GM12878 (cell line): ENCODE data around the gene KCNC1. TPM values are rescaled to one million over a fixed set of nuclear protein-coding genes. Genes with fewer than 3 reads are reported as not detected.

Experiments
- ATAC-seq: fragments of 200-7000 bp; cut with Tn5 transposase; 3 replicates; pipeline ENCODE4 v1.9.1; 2020; ENCODE audit warnings: mild to moderate bottlenecking, moderate library complexity
- BruUV-seq: library from RNA; stranded (reverse); fragments of 400-500 nt; replicated peaks from 2 replicates; lab custom pipeline; 2021; lab: Mats Ljungman, UMichigan
- CTCF ChIA-PET: fragments of 300-600 bp; sonication (Branson Sonifier 250); formaldehyde crosslinking; extraction: SDS; loops from one replicate; lab custom pipeline; 2021; ENCODE audit warnings: inconsistent platforms; lab: Yijun Ruan, JAX
- POLR2A ChIA-PET: fragments of 350-600 bp; formaldehyde crosslinking; extraction: SDS; loops from one replicate; lab custom pipeline; 2021; ENCODE audit warnings: inconsistent platforms; lab: Charles Lee
- RAD21 ChIA-PET: fragments of 300-600 bp; sonication (Branson Sonifier 250); formaldehyde crosslinking; loops from one replicate; lab custom pipeline; 2023; ENCODE audit warnings: antibody characterized with exemption; ENCODE audit not compliant: unreplicated experiment; lab: Charles Lee
- SMC1A ChIA-PET: fragments of 300-600 bp; sonication (Branson Sonifier 250); formaldehyde crosslinking; loops from one replicate; lab custom pipeline; 2023; ENCODE audit not compliant: unreplicated experiment, uncharacterized antibody; lab: Charles Lee
- DNase-seq: peaks from one replicate; pipeline ENCODE4 v3.0.0-alpha.2; 2011; ENCODE audit warnings: low read depth, low spot score
- FAIRE-seq: peaks from 3 replicates; lab custom pipeline; 2011; peaks lifted over from hg19 to GRCh38; lab: Jason Lieb, UNC
- H2AFZ ChIP-seq: 2 replicates; pipeline ENCODE4 v1.6.0; 2011; ENCODE audit warnings: low read depth, low read length, control low read depth; ENCODE audit not compliant: control insufficient read depth
- H3K27ac ChIP-seq: 2 replicates; pipeline ENCODE4 v1.5.1; 2011; ENCODE audit warnings: control low read depth; ENCODE audit not compliant: control insufficient read depth, insufficient read depth
- H3K27me3 ChIP-seq, 2 experiments: replicated peaks in 1 of 2; 2 replicates each; pipeline versions ENCODE4 v1.6.0 to v1.6.1; 2011; ENCODE audit warnings: low read length in 1 of 2; ENCODE audit not compliant: control insufficient read depth in 2 of 2, insufficient read depth in 2 of 2
- H3K36me3 ChIP-seq, 2 experiments: 2 replicates each; pipeline ENCODE4 v1.5.1; 2011; ENCODE audit warnings: low read length in 1 of 2; ENCODE audit not compliant: control insufficient read depth in 2 of 2, insufficient read depth in 2 of 2
- H3K4me1 ChIP-seq: 2 replicates; pipeline ENCODE4 v1.6.1; 2011; ENCODE audit warnings: mild to moderate bottlenecking, low read length, moderate library complexity, mixed read lengths; ENCODE audit not compliant: control insufficient read depth, insufficient read depth
- H3K4me2 ChIP-seq: 2 replicates; pipeline ENCODE4 v1.6.0; 2011; ENCODE audit warnings: control low read depth; ENCODE audit not compliant: control insufficient read depth, insufficient read depth
- H3K4me3 ChIP-seq: fragments of 200-600 bp; sonication (generic); 2 replicates; pipeline ENCODE4 v1.5.1; 2016
- H3K79me2 ChIP-seq: 2 replicates; pipeline ENCODE4 v1.6.0; 2011; ENCODE audit warnings: low read length; ENCODE audit not compliant: control insufficient read depth, insufficient read depth
- H3K9ac ChIP-seq: 2 replicates; pipeline ENCODE4 v1.8.0; 2011; ENCODE audit warnings: low read length, control low read depth, mixed read lengths; ENCODE audit not compliant: control insufficient read depth, insufficient read depth
- H3K9me3 ChIP-seq: replicated peaks from 3 replicates; pipeline ENCODE4 v1.5.1; 2011; ENCODE audit warnings: mild to moderate bottlenecking, low read length; ENCODE audit not compliant: control insufficient read depth, insufficient read depth
- H4K20me1 ChIP-seq: 2 replicates; pipeline ENCODE4 v1.6.0; 2011; ENCODE audit not compliant: control insufficient read depth, insufficient read depth
- CHD2 ChIP-seq: IDR thresholded peaks from 2 replicates; pipeline ENCODE4 v1.6.1; 2011; ENCODE audit warnings: low read depth, low read length, improper control_type of control experiment, borderline replicate concordance
- HCFC1 ChIP-seq: fragments of 150-350 bp; IDR thresholded peaks from 2 replicates; pipeline ENCODE4 v1.6.1; 2014; ENCODE audit warnings: low read length
- MEF2B ChIP-seq: fragments of 450-650 bp; IDR thresholded peaks from 2 replicates; pipeline ENCODE4 v1.6.1; 2018; ENCODE audit warnings: mild to moderate bottlenecking, moderate library complexity; ENCODE audit not compliant: partially characterized antibody, poor library complexity, severe bottlenecking
- PAX5 ChIP-seq: IDR thresholded peaks from 2 replicates; pipeline ENCODE4 v1.6.1; 2011; ENCODE audit warnings: low read depth, low read length, borderline replicate concordance
- STAT3 ChIP-seq: IDR thresholded peaks from 2 replicates; pipeline ENCODE4 v1.6.1; 2011; ENCODE audit warnings: low read depth, low read length, improper control_type of control experiment
- SUZ12 ChIP-seq: fragments of 200-600 bp; sonication (generic); IDR thresholded peaks from one replicate; pipeline ENCODE4 v1.6.1; 2018; ENCODE audit warnings: antibody characterized with exemption, mild to moderate bottlenecking; ENCODE audit not compliant: unreplicated experiment
- TCF7 ChIP-seq: IDR thresholded peaks from 2 replicates; pipeline ENCODE4 v1.6.1; 2014; ENCODE audit warnings: antibody characterized with exemption, borderline replicate concordance
- ZNF24 ChIP-seq: fragments of 450-650 bp; IDR thresholded peaks from 2 replicates; pipeline ENCODE4 v1.6.1; 2017; ENCODE audit warnings: antibody characterized with exemption, mild to moderate bottlenecking
- WGBS: methylation state at CpG from one replicate; pipeline ENCODE4 v1.1.6; 2016; ENCODE audit warnings: low lambda C conversion rate; ENCODE audit not compliant: insufficient replicate concordance, insufficient coverage; ENCODE audit errors: missing lambda C conversion rate; 5-methylcytosine and 5-hydroxymethylcytosine counted together
- in situ Hi-C: fragments of 300-500 bp; cut with MboI; formaldehyde crosslinking; loops from 9 replicates; pipeline ENCODE4 v1.14.3; 2018; ENCODE audit warnings: mixed read lengths
- intact Hi-C: fragments of 100-400 bp; cut with micrococcal nuclease; formaldehyde crosslinking; loops from one replicate; pipeline ENCODE4 v1.14.2; 2022; ENCODE audit not compliant: unreplicated experiment
- polyA plus RNA-seq, 11 experiments: library from polyadenylated mRNA; depleted of rRNA in 4 of 11; unstranded in 6 of 11; stranded (reverse) in 5 of 11; fragments of >200 nt; fragmentation: Nextera tagmentation in 4 of 11; fragmentation: Illumina TruSeq in 1 of 11; extraction: Ambion mirVana in 4 of 11; extraction: Trizol in 1 of 11; gene quantifications; 1 replicate in 1 of 11; 2 replicates in 10 of 11; pipeline versions ENCODE4 v1.2.1 to v1.2.3, GENCODE V29; 2011 to 2016; ENCODE audit warnings: inconsistent platforms in 2 of 11, missing spikeins in 2 of 11, low read depth in 1 of 11
- total RNA-seq, 4 experiments: library from RNA; depleted of rRNA in 3 of 4; stranded (reverse); fragments of >200 nt in 3 of 4; fragmentation: Illumina TruSeq in 1 of 4; extraction: Trizol in 1 of 4; gene quantifications; 2 replicates each; pipeline versions ENCODE4 v1.2.1 to v1.2.3, GENCODE V29; 2013 to 2021

KCNC1 gene
- total and polyA plus RNA-seq, 10 of the 15 experiments (the other 5 are each of a cell fraction or from before 2014, with no cell fraction given) = 0.27 to 0.34 TPM; not detected in 8

DNA sequence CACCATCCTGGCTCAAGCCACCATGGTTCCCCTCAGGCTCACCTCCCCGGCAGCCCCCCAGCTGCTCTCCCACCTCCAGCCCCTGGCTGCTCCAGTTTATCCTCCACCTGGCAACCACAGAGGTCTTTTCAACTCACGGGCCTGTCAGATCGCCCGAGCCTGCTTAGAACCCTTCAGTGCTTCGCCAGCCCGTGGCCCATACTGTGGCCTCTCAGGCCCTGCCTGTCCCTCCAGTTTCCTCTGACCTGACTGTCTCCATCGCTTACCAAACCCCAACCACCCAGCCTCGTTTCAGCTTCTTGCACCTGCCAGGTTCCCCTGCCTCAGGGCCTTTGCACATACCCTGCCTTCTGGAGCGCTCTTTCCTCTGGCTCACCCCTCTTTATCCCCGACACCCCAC is 6.9 kb downstream of the KCNC1 start:
- intact Hi-C loops (no loop called here), in situ Hi-C loops (no loop called here)
- BruUV-seq = no TSS peak
- Histone ChIP-seq H3K27me3 (peaks cover 0 to 4% of the 10 kb centered on the region in 2 experiments; a peak in 1 of 4 replicates), H2AFZ (no peak overlapping the region), H3K79me2 (no peaks in the 10 kb centered on the region), H4K20me1 (no peaks in the 10 kb centered on the region), H3K27ac (no peak overlapping the region), H3K4me2 (no peak overlapping the region), H3K4me3 (no peak overlapping the region), H3K9me3 (no peaks in the 10 kb centered on the region), H3K9ac (no peak overlapping the region), H3K36me3 (no peaks in the 10 kb centered on the region), H3K4me1 (no peaks in the 10 kb centered on the region)
- no peak for DNase-seq
- no peak for ATAC-seq
- SMC1A ChIA-PET = no interaction called here
- RAD21 ChIA-PET = no interaction called here
- FAIRE-seq = no peak
- CTCF ChIA-PET = interaction anchor here (0.6 to 1.7 kb wide), 2 partner anchors 10 to 11 kb away, joined by 3 to 5 read pairs; no protein-coding TSS in a partner anchor
- WGBS = 39% methylated on average over 10 of the region's 10 CpGs
- no peak for TF ChIP-seq HCFC1
- TF ChIP-seq TCF7 = no peak
- TF ChIP-seq STAT3 = no peak
- no peak for TF ChIP-seq MEF2B
- TF ChIP-seq CHD2 = no peak
- TF ChIP-seq ZNF24 = no peak
- TF ChIP-seq PAX5 = no peak
- POLR2A ChIA-PET = no interaction called here

DNA sequence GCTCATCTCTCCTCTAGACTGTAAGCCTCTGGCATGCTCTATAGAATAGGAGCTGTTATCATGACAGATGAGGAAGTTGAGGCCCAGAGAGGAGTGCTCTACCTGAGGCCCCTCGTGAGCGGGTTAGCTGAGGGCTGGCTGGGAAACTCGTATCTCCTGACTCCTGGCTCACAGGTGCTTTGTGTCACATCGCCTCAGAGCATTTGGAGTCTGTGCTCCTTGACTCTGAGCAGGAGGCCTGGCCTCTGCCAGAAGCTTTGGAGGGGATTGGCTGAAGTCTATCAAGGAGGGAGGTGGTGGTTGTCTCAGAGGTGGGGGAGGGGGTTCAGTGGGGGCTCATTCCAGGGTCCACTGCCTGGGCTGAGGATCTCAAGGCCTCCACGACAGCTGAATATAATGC is 7.4 kb downstream of the KCNC1 start:
- no peak for ATAC-seq
- SMC1A ChIA-PET = interaction anchor here (1.4 kb wide), 1 partner anchor 11 kb away, joined by 5 read pairs; no protein-coding TSS in a partner anchor
- 6% methylated on average over 5 of the region's 5 CpGs for WGBS
- Histone ChIP-seq H4K20me1 (no peaks in the 10 kb centered on the region), H3K27me3 (peaks cover 0 to 4% of the 10 kb centered on the region in 2 experiments; a peak in 1 of 4 replicates), H3K4me2 (no peak overlapping the region)
- BruUV-seq = no TSS peak
- intact Hi-C loops (no loop called here), in situ Hi-C loops (no loop called here)
- TF ChIP-seq SUZ12 = no peak
- TF ChIP-seq, all 136 proteins: peak for 0
- H3K4me3 ChIP-seq = no peak overlapping the region
- H3K4me1 ChIP-seq = no peaks in the 10 kb centered on the region
- H3K79me2 ChIP-seq = no peaks in the 10 kb centered on the region
- POLR2A ChIA-PET = no interaction called here
- H3K9ac ChIP-seq = no peak overlapping the region
- DNase-seq (no peak), FAIRE-seq (no peak)
- CTCF ChIA-PET = interaction anchor here (0.6 to 1.7 kb wide), 2 partner anchors 11 kb away, joined by 3 to 5 read pairs; no protein-coding TSS in a partner anchor
- H3K27ac ChIP-seq = no peak overlapping the region
- H3K36me3 ChIP-seq = no peaks in the 10 kb centered on the region
- no peak overlapping the region for H2AFZ ChIP-seq
- H3K9me3 ChIP-seq = no peaks in the 10 kb centered on the region
- RAD21 ChIA-PET = no interaction called here
